ENCODE data around the gene SLC5A2. TPM values are rescaled to one million over a fixed set of nuclear protein-coding genes. Genes with fewer than 3 reads are reported as not detected.
"Not testable (repeated sequence)": the region's sequence is repeated elsewhere in the genome, so short reads cannot be mapped to it uniquely, and the experiment has no call there.

The SLC5A2 gene
- total and polyA plus RNA-seq, 4 experiments from 2014 or later: 0.12 to 4.5 (median 2.8) TPM

DNA sequence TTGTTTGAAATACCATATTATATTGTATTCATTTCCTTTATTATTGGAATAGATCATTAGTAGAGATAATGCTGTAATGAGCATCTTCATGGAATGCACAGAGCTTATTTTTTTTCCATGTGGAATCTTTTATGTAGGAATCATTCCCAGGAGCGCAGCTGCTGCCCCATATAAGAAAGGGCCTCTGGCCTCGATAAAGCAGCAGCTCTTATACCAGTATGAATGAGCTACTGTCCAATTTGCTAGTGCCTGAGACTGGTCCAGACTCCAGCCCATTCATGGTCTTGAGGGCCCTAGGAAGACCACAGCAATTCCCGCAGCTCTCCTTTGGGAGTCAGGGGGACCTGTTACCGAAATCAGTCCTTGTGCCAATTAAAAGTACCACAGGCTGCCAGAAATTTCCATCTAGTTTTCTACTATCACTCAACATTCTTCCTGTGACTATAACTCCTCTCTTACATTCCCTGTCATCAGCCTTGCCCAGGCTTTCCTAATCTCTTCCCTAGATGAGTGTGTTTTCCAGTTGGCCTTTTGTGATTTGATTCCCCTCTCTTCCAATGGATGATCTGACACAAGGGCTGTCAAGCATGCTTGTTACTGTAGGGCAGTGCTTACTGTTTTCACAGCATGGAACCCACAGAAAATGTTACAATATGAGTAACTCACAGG is 42.3 kb upstream of the SLC5A2 start:
- intact Hi-C loops (cut with micrococcal nuclease): no loop called here
- no peak for DNase-seq
- CTCF ChIA-PET (ENCODE audit: partially characterized antibody): interaction anchor here (0.6 to 1.4 kb wide), 3 partner anchors 298 to 458 kb away, joined by 3 to 4 read pairs (median 4); no protein-coding TSS in a partner anchor
- Mint-ChIP-seq H3K36me3 (peaks cover 0 to 2% of the 10 kb centered on the region in 2 donors), H3K4me1 (peaks cover 1 to 9% (median 5%) of the 10 kb centered on the region in 4 donors), H3K4me3 (no peak overlapping the region), H3K27me3 (peaks cover 0 to 1% of the 10 kb centered on the region in 2 donors), H3K27ac (no peak overlapping the region), H3K9me3 (no peaks in the 10 kb centered on the region)
- Histone ChIP-seq H3K27ac (ENCODE audit: low read depth, low read length) (no peak overlapping the region), H3K36me3 (ENCODE audit: insufficient read depth, low read length) (no peaks in the 10 kb centered on the region), H3K4me3 (ENCODE audit: low read length in 2 of 2) (no peak overlapping the region), H3K27me3 (ENCODE audit: insufficient read depth, low read length) (no peaks in the 10 kb centered on the region), H3K4me1 (ENCODE audit: insufficient read depth, low read length) (no peaks in the 10 kb centered on the region), H3K9me3 (ENCODE audit: control insufficient read depth in 1 of 2, low read length in 2 of 2) (no peaks in the 10 kb centered on the region)
- POLR2A ChIA-PET (ENCODE audit: partially characterized antibody): interaction anchor here (0.8 kb wide), 1 partner anchor 323 kb away, joined by 4 read pairs; the partner anchor contains the start of gene KAT8

DNA sequence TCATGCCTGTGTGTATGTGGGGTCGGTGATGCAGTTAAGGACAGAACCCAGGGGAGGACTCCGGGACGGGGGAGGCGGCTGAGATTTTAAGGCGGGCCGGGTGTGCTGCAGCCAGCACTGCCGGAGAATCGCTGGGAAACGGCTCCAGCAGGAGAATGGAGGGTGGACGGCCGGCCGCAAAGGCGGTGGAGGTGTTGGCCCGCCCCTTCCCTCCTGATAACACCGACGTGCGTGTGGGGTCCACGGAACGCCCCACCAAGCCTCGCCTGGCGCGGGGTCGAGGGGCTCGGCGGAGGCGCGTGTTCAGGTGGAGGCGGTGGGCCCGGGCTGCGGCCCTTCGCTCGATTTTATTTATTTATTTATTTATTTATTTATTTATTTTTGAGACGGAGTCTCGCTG is 41.0 kb upstream of the SLC5A2 start:
- Histone ChIP-seq H3K4me3 (ENCODE audit: low read length in 2 of 2) (no peak overlapping the region), H3K27ac (ENCODE audit: low read depth, low read length) (no peak overlapping the region), H3K4me1 (ENCODE audit: insufficient read depth, low read length) (no peaks in the 10 kb centered on the region), H3K9me3 (ENCODE audit: control insufficient read depth in 1 of 2, low read length in 2 of 2) (no peaks in the 10 kb centered on the region), H3K36me3 (ENCODE audit: insufficient read depth, low read length) (no peaks in the 10 kb centered on the region), H3K27me3 (ENCODE audit: insufficient read depth, low read length) (no peaks in the 10 kb centered on the region)
- Mint-ChIP-seq H3K4me1 (peaks cover 1 to 9% (median 6%) of the 10 kb centered on the region in 4 donors), H3K9me3 (no peaks in the 10 kb centered on the region), H3K27ac (peak overlapping the region in 2 of 7 donors; percentile 3 to 73), H3K4me3 (peak overlapping the region; percentile 75 to 91 (median 84)), H3K36me3 (peaks cover 0 to 2% of the 10 kb centered on the region in 2 donors), H3K27me3 (peaks cover 0 to 1% of the 10 kb centered on the region in 2 donors)
- CTCF ChIA-PET (ENCODE audit: partially characterized antibody): interaction anchor here (0.6 to 4.3 kb wide), 12 partner anchors 10 to 457 kb away, joined by 3 to 49 read pairs (median 5); partner anchors contain the start of gene HSD3B7
- no peak for DNase-seq
- POLR2A ChIA-PET (ENCODE audit: partially characterized antibody): interaction anchor here (0.9 to 3.8 kb wide), 3 partner anchors 14 to 66 kb away, joined by 3 to 17 read pairs (median 5); partner anchors contain the start of genes ARMC5 and RUSF1
- intact Hi-C loops (cut with micrococcal nuclease): loop anchor here (2.0 kb wide), 3 partner anchors 17 to 489 kb away; partner anchors contain the start of gene ARMC5

DNA sequence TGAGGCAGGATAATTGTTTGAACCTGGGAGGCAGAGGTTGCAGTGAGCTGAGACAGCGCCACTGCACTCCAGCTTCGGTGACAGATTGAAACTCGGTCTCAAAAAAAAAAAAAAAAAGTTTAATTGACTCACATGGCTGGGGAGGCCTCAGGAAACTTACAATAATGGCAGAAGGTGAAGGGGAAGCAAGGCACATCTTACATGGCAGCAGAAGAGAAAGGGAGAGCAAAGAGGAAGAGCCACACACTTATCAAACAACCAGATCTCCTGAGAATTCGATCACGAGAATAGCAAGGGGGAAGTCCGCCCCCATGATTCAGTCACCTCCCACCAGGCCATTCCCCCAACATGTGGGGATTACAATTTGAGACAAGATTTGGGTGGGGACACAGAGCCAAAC is 37.0 kb upstream of the SLC5A2 start:
- DNase-seq; H3K4me3 ChIP-seq (ENCODE audit: low read length in 2 of 2); H3K36me3 Mint-ChIP-seq; H3K4me1 ChIP-seq (ENCODE audit: insufficient read depth, low read length); H3K36me3 ChIP-seq (ENCODE audit: insufficient read depth, low read length); H3K27me3 ChIP-seq (ENCODE audit: insufficient read depth, low read length); H3K9me3 ChIP-seq (ENCODE audit: control insufficient read depth in 1 of 2, low read length in 2 of 2); H3K27ac ChIP-seq (ENCODE audit: low read depth, low read length); H3K27ac Mint-ChIP-seq; H3K4me3 Mint-ChIP-seq; intact Hi-C loops (cut with micrococcal nuclease); H3K4me1 Mint-ChIP-seq; H3K27me3 Mint-ChIP-seq; H3K9me3 Mint-ChIP-seq: not testable (repeated sequence)
- ChIA-PET POLR2A (ENCODE audit: partially characterized antibody) (interaction anchor here (0.6 kb wide), 1 partner anchor 451 kb away, joined by 4 read pairs; no protein-coding TSS in a partner anchor), CTCF (ENCODE audit: partially characterized antibody) (interaction anchor here (1.4 to 4.3 kb wide), 3 partner anchors 10 to 17 kb away, joined by 3 to 36 read pairs (median 3); no protein-coding TSS in a partner anchor)

DNA sequence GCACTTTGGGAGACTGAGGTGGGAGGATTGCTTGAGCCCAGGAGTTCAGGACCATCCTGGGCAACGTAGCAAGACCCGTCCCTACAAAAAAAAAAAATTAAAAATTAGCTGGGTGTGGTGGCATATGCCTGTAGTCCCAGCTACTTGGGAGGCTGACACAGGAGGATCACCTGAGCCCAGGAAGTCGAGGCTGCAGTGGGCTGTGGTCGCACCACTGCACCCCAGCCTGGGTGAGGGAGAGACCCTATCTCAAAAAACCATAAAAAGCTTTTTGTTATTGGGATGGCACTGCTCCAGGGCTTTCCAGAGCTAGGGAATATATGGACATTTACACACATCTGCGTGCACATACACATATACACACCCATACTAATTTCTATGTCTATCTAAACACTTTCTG is 31.7 kb upstream of the SLC5A2 start:
- ChIA-PET POLR2A (ENCODE audit: partially characterized antibody) (interaction anchor here (0.7 to 1.3 kb wide), 2 partner anchors 8 to 37 kb away, joined by 3 to 4 read pairs; partner anchors contain the start of gene ARMC5), CTCF (ENCODE audit: partially characterized antibody) (interaction anchor here (1.2 to 2.4 kb wide), 4 partner anchors 9 to 467 kb away, joined by 3 to 7 read pairs (median 6); partner anchors contain the start of gene ZNF843)
- H3K36me3 ChIP-seq (ENCODE audit: insufficient read depth, low read length): no peaks in the 10 kb centered on the region
- H3K36me3 Mint-ChIP-seq: no peaks in the 10 kb centered on the region
- no peaks in the 10 kb centered on the region for H3K27me3 ChIP-seq (ENCODE audit: insufficient read depth, low read length)
- no peak overlapping the region for H3K4me3 Mint-ChIP-seq
- peaks cover 0 to 1% (median 0%) of the 10 kb centered on the region in 8 donors for H3K9me3 Mint-ChIP-seq
- no peak overlapping the region for H3K4me3 ChIP-seq (ENCODE audit: low read length in 2 of 2)
- intact Hi-C loops (cut with micrococcal nuclease): no loop called here
- H3K4me1 ChIP-seq (ENCODE audit: insufficient read depth, low read length): peaks cover 12% of the 10 kb centered on the region
- no peak overlapping the region for H3K27ac ChIP-seq (ENCODE audit: low read depth, low read length)
- peak overlapping the region in 2 of 7 donors; percentile 48 to 53 for H3K27ac Mint-ChIP-seq
- DNase-seq: no peak
- no peaks in the 10 kb centered on the region for H3K9me3 ChIP-seq (ENCODE audit: control insufficient read depth in 1 of 2, low read length in 2 of 2)
- H3K27me3 Mint-ChIP-seq: no peaks in the 10 kb centered on the region
- peaks cover 20 to 27% (median 23%) of the 10 kb centered on the region in 4 donors for H3K4me1 Mint-ChIP-seq

DNA sequence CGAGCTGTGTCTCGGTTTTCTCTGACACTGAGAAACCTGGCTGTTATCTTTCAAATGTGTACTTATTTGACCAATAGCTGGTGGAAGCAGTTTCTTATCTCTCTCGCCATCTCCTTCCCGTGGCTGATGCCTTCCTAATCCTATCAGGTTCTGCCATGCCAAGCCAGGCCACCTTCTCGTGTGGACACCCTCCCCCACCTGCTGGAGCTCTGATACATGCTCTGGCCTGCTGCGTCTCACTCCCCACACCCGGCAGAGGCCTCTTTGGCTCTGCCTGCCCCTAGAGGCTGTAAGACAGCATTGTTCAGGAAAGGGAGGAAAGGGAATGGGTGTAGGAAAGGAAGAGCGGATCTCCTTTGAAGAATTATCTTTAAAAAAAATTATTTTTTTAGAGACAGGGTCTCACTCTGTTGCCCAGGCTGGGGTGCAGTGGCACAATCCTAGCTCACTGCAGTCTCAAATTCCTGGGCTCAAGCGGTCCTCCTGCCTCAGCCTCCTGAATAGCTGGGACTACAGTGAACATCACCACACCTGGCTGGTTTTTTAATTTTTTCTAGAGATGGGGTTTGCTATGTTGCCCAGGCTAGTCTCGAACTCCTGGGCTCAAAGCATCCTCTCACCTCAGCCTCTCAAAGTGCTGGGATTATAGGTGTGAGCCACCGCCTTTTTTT is 31.1 kb upstream of the SLC5A2 start:
- CTCF ChIA-PET (ENCODE audit: partially characterized antibody): interaction anchor here (1.2 to 2.4 kb wide), 4 partner anchors 9 to 468 kb away, joined by 3 to 7 read pairs (median 6); partner anchors contain the start of gene ZNF843
- Histone ChIP-seq H3K9me3 (ENCODE audit: control insufficient read depth in 1 of 2, low read length in 2 of 2) (no peaks in the 10 kb centered on the region), H3K36me3 (ENCODE audit: insufficient read depth, low read length) (no peaks in the 10 kb centered on the region), H3K27me3 (ENCODE audit: insufficient read depth, low read length) (no peaks in the 10 kb centered on the region), H3K4me1 (ENCODE audit: insufficient read depth, low read length) (peaks cover 18% of the 10 kb centered on the region), H3K27ac (ENCODE audit: low read depth, low read length) (no peak overlapping the region), H3K4me3 (ENCODE audit: low read length in 2 of 2) (no peak overlapping the region)
- no peak for DNase-seq
- peaks cover 0 to 1% (median 0%) of the 10 kb centered on the region in 8 donors for H3K9me3 Mint-ChIP-seq
- POLR2A ChIA-PET (ENCODE audit: partially characterized antibody): interaction anchor here (0.7 to 1.3 kb wide), 2 partner anchors 7 to 36 kb away, joined by 3 to 4 read pairs; partner anchors contain the start of gene ARMC5
- H3K4me3 Mint-ChIP-seq: peak overlapping the region in 1 of 8 donors; percentile 59
- no peaks in the 10 kb centered on the region for H3K36me3 Mint-ChIP-seq
- intact Hi-C loops (cut with micrococcal nuclease): no loop called here
- peaks cover 20 to 33% (median 25%) of the 10 kb centered on the region in 4 donors for H3K4me1 Mint-ChIP-seq
- H3K27ac Mint-ChIP-seq: peak overlapping the region in 3 of 7 donors; percentile 48 to 76 (median 69)
- no peaks in the 10 kb centered on the region for H3K27me3 Mint-ChIP-seq

DNA sequence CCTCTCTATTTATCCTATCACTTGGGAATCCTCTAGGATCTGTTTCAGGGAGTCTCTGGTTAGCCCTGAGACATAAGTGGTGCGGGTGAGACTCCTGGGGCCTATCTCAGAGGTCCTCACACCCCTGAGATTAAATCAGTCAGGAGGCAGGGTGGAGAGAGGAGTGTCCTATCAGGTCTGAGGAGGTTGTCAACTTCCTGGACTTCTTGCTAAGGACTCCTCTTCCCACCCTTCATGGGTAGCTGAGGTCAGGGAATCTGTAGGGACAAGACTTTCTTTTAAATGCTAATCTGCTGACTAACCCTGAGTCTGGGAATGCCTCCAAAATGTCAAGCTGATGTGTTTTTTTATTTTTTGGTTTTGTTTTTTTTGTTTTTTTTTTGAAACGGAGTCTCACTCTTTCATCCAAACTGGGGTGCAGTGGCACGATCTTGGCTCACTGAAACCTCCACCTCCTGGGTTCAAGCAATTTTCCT is 30.3 kb upstream of the SLC5A2 start:
- H3K27me3 ChIP-seq (ENCODE audit: insufficient read depth, low read length): no peaks in the 10 kb centered on the region
- no peak overlapping the region for H3K4me3 Mint-ChIP-seq
- H3K4me1 ChIP-seq (ENCODE audit: insufficient read depth, low read length): peaks cover 26% of the 10 kb centered on the region
- intact Hi-C loops (cut with micrococcal nuclease): no loop called here
- H3K36me3 Mint-ChIP-seq: no peaks in the 10 kb centered on the region
- no peaks in the 10 kb centered on the region for H3K27me3 Mint-ChIP-seq
- H3K4me3 ChIP-seq (ENCODE audit: low read length in 2 of 2): no peak overlapping the region
- no peaks in the 10 kb centered on the region for H3K36me3 ChIP-seq (ENCODE audit: insufficient read depth, low read length)
- H3K9me3 ChIP-seq (ENCODE audit: control insufficient read depth in 1 of 2, low read length in 2 of 2): no peaks in the 10 kb centered on the region
- POLR2A ChIA-PET (ENCODE audit: partially characterized antibody): interaction anchor here (1.3 kb wide), 1 partner anchor 36 kb away, joined by 4 read pairs; no protein-coding TSS in a partner anchor
- peaks cover 20 to 37% (median 29%) of the 10 kb centered on the region in 4 donors for H3K4me1 Mint-ChIP-seq
- peaks cover 0 to 1% (median 0%) of the 10 kb centered on the region in 8 donors for H3K9me3 Mint-ChIP-seq
- H3K27ac Mint-ChIP-seq: peak overlapping the region in 3 of 7 donors; percentile 5 to 36 (median 17)
- CTCF ChIA-PET (ENCODE audit: partially characterized antibody): interaction anchor here (2.4 kb wide), 1 partner anchor 416 kb away, joined by 7 read pairs; no protein-coding TSS in a partner anchor
- H3K27ac ChIP-seq (ENCODE audit: low read depth, low read length): no peak overlapping the region
- no peak for DNase-seq
